ENCODE results near the gene ADRM1. TPM values are rescaled to one million over a fixed set of nuclear protein-coding genes. Genes with fewer than 3 reads are reported as not detected.

ADRM1 gene
- total and polyA plus RNA-seq, 5 donors from 2014 or later = 67.9 to 117 (median 101) TPM

DNA sequence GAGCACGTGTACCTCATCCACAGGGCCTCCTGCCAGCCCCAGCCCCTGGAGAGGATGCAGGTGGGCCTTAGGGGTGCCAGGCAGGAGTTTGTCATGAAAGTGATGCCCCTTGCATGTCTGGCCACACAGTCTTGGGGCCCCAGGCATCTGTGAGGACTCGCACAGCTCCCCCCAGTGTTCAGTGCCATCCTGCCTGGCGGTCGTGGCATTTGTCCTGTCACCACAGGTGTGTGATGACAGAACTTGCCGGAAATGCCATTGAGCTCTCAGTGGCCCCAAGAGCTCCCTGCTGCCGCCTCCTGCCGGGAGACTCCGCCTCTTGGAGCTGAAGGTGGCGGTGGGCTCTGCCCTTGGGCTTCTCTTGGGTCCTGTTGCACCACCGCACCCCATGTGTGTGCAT lies 30.6 kb upstream of the ADRM1 start:
- ATAC-seq (ENCODE audit: low read depth in 2 of 2) = no peak
- no peaks in the 10 kb centered on the region for H3K9me3 Mint-ChIP-seq
- Histone ChIP-seq H3K9me3 (ENCODE audit: control insufficient read depth in 2 of 2, low read length in 2 of 2) (no peaks in the 10 kb centered on the region), H3K27me3 (ENCODE audit: control insufficient read depth, insufficient read depth, low read length) (no peaks in the 10 kb centered on the region), H3K36me3 (ENCODE audit: control insufficient read depth, insufficient read depth, low read length) (peaks cover 49% of the 10 kb centered on the region), H3K27ac (ENCODE audit: insufficient read depth, low read length, poor library complexity, severe bottlenecking) (no peak overlapping the region), H3K4me3 (ENCODE audit: low read depth, low read length) (no peak overlapping the region), H3K4me1 (ENCODE audit: control insufficient read depth, insufficient read depth, low read length, poor library complexity, severe bottlenecking) (no peaks in the 10 kb centered on the region)
- no peak overlapping the region for H3K4me3 Mint-ChIP-seq
- no peak overlapping the region for H3K27ac Mint-ChIP-seq
- peaks cover 0 to 2% (median 0%) of the 10 kb centered on the region in 4 donors for H3K4me1 Mint-ChIP-seq
- no peaks in the 10 kb centered on the region for H3K27me3 Mint-ChIP-seq
- DNase-seq = no peak
- H3K36me3 Mint-ChIP-seq = peaks cover 24% of the 10 kb centered on the region

DNA sequence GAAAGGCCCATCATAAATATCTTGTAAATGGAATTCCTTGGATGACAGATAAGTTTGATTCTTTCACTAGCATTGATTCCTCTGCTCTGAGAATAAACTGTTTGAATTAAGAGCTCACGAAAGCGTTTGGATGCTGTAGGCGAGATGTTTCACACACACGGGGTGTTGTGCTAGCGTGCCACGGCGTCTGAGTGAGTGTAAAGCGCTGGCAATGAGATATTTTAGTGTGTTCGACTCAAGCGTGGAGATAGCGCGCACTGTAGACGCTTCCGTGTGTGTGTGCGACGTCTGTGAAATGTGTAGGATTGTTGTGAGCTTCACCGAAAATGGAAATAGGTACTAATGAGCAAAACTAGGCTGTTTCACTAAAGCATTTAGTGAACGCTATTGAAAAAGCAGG lies 29.4 kb upstream of the ADRM1 start:
- Mint-ChIP-seq H3K4me3 (no peak overlapping the region), H3K27ac (peak overlapping the region in 1 of 3 donors; percentile 35), H3K4me1 (peaks cover 0 to 4% (median 0%) of the 10 kb centered on the region in 4 donors), H3K9me3 (no peaks in the 10 kb centered on the region), H3K27me3 (no peaks in the 10 kb centered on the region), H3K36me3 (peaks cover 31% of the 10 kb centered on the region)
- Histone ChIP-seq H3K27me3 (ENCODE audit: control insufficient read depth, insufficient read depth, low read length) (no peaks in the 10 kb centered on the region), H3K4me1 (ENCODE audit: control insufficient read depth, insufficient read depth, low read length, poor library complexity, severe bottlenecking) (no peaks in the 10 kb centered on the region), H3K36me3 (ENCODE audit: control insufficient read depth, insufficient read depth, low read length) (peaks cover 53% of the 10 kb centered on the region), H3K27ac (ENCODE audit: insufficient read depth, low read length, poor library complexity, severe bottlenecking) (no peak overlapping the region), H3K9me3 (ENCODE audit: control insufficient read depth in 2 of 2, low read length in 2 of 2) (no peaks in the 10 kb centered on the region), H3K4me3 (ENCODE audit: low read depth, low read length) (no peak overlapping the region)
- DNase-seq (no peak), ATAC-seq (ENCODE audit: low read depth in 2 of 2) (no peak)

DNA sequence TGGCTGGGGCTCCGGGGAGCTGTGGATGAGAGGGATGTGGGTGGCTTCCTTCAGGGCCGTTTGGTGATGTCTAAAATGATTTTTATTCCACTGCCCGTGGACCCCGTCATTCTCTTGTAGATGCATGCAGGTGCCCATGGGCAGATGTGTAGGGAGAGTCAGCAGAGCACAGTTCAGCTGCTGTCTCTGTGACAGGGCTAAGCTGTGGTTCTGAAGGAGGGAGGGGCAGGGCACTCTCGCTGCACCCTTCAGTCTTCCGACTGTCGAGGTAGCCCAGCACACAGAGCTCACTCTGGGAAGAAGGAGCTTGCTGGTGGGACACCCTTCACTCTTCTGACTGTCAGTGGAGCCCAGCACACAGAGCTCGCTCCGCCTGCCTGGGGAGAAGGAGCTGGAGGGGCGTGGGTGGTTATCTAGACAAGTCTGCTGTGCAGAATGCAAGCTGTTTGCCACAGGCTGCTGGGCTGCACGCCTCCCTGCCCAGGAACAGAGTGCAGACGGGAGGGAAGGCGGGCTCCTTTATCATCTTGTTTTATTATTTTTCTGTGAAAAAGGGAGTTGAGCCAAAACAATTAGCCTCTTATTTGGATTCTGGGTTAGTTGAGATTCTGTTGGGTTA lies 28.4 kb upstream of the ADRM1 start:
- Mint-ChIP-seq H3K36me3 (peaks cover 35% of the 10 kb centered on the region), H3K27ac (peak overlapping the region in 1 of 3 donors; percentile 35), H3K4me3 (no peak overlapping the region), H3K9me3 (no peaks in the 10 kb centered on the region), H3K4me1 (peaks cover 0 to 4% (median 1%) of the 10 kb centered on the region in 4 donors), H3K27me3 (no peaks in the 10 kb centered on the region)
- peaks cover 61% of the 10 kb centered on the region for H3K36me3 ChIP-seq (ENCODE audit: control insufficient read depth, insufficient read depth, low read length)
- no peaks in the 10 kb centered on the region for H3K4me1 ChIP-seq (ENCODE audit: control insufficient read depth, insufficient read depth, low read length, poor library complexity, severe bottlenecking)
- no peaks in the 10 kb centered on the region for H3K27me3 ChIP-seq (ENCODE audit: control insufficient read depth, insufficient read depth, low read length)
- no peak overlapping the region for H3K4me3 ChIP-seq (ENCODE audit: low read depth, low read length)
- H3K9me3 ChIP-seq (ENCODE audit: control insufficient read depth in 2 of 2, low read length in 2 of 2) = no peaks in the 10 kb centered on the region
- DNase-seq = no peak
- H3K27ac ChIP-seq (ENCODE audit: insufficient read depth, low read length, poor library complexity, severe bottlenecking) = no peak overlapping the region
- ATAC-seq (ENCODE audit: low read depth in 2 of 2) = no peak

DNA sequence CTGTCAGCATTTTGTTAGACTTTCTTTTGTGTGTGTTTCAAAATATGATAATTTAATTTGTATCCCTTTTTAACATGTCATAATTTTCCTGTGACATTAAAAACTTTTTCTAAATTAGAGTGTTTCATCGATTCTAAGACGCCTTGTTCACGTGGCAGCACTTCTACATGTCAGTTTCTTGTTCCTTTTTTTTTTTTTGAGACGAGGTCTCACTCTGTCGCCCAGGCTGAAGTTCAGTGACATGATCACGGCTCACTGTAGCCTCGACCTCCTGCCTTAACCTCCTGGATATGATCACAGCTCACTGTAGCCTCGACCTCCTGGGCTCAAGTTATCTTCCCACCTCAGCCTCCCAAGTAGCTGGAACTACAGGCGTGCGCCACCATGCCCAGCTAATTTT lies 27.6 kb upstream of the ADRM1 start:
- H3K27me3 Mint-ChIP-seq = no peaks in the 10 kb centered on the region

DNA sequence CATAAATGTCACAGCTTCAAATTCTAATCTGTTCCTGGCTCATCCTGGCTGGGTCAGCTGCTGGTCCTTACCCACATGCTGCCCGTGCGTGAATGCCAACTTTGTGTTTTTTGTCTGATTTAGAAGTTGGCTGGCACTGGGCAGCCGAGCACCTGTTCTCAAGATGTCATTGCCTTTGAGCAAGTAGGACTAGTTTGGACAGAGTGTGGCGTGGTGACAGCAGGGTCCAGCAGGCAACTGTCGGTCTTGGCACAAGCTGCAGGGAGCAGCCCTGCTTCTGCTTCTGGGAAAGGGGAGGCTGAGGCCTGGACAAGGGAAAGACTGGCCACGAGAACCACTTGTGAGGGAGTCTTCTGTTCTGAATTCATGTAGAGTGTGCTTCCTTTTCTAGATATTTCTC lies 26.4 kb upstream of the ADRM1 start:
- Mint-ChIP-seq H3K4me3 (no peak overlapping the region), H3K27me3 (no peaks in the 10 kb centered on the region), H3K27ac (no peak overlapping the region), H3K4me1 (peaks cover 0 to 3% (median 1%) of the 10 kb centered on the region in 4 donors), H3K36me3 (peaks cover 38% of the 10 kb centered on the region), H3K9me3 (no peaks in the 10 kb centered on the region)
- H3K4me1 ChIP-seq (ENCODE audit: control insufficient read depth, insufficient read depth, low read length, poor library complexity, severe bottlenecking) = no peaks in the 10 kb centered on the region
- H3K9me3 ChIP-seq (ENCODE audit: control insufficient read depth in 2 of 2, low read length in 2 of 2) = no peaks in the 10 kb centered on the region
- peaks cover 75% of the 10 kb centered on the region for H3K36me3 ChIP-seq (ENCODE audit: control insufficient read depth, insufficient read depth, low read length)
- no peak for ATAC-seq (ENCODE audit: low read depth in 2 of 2)
- H3K4me3 ChIP-seq (ENCODE audit: low read depth, low read length) = no peak overlapping the region
- no peak overlapping the region for H3K27ac ChIP-seq (ENCODE audit: insufficient read depth, low read length, poor library complexity, severe bottlenecking)
- no peak for DNase-seq
- no peaks in the 10 kb centered on the region for H3K27me3 ChIP-seq (ENCODE audit: control insufficient read depth, insufficient read depth, low read length)

More for the DNA sequence above, 27.6 kb upstream of the ADRM1 start:
- Histone ChIP-seq H3K27me3 (ENCODE audit: control insufficient read depth, insufficient read depth, low read length) (no peaks in the 10 kb centered on the region), H3K36me3 (ENCODE audit: control insufficient read depth, insufficient read depth, low read length) (peaks cover 66% of the 10 kb centered on the region), H3K4me3 (ENCODE audit: low read depth, low read length) (no peak overlapping the region), H3K9me3 (ENCODE audit: control insufficient read depth in 2 of 2, low read length in 2 of 2) (no peaks in the 10 kb centered on the region), H3K27ac (ENCODE audit: insufficient read depth, low read length, poor library complexity, severe bottlenecking) (no peak overlapping the region), H3K4me1 (ENCODE audit: control insufficient read depth, insufficient read depth, low read length, poor library complexity, severe bottlenecking) (no peaks in the 10 kb centered on the region)
- Mint-ChIP-seq H3K27ac (peak overlapping the region in 1 of 3 donors; percentile 26), H3K36me3 (peaks cover 35% of the 10 kb centered on the region), H3K4me3 (no peak overlapping the region), H3K9me3 (no peaks in the 10 kb centered on the region), H3K4me1 (peaks cover 0 to 3% (median 1%) of the 10 kb centered on the region in 4 donors)
- DNase-seq (no peak), ATAC-seq (ENCODE audit: low read depth in 2 of 2) (no peak)

DNA sequence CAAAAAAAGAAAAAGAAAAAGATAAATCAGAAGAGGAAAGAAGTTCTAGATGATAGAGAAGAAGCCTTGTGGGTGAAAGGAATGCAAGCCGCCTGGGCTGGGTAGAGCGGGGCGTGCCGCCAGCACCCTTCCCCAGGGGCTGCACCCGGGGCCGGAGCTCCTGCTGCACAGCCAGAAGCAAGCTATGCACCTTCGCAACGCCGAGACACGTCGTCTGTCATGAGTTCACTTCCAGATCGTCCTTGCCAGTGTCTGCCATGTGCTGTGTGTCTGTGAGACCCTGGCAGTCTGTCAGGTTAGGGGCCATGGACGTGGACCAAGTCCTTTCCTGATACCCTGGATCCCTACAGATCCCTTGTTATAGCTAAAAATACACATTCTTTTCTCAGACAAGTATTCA lies 25.5 kb upstream of the ADRM1 start:
- Histone ChIP-seq H3K27ac (ENCODE audit: insufficient read depth, low read length, poor library complexity, severe bottlenecking) (no peak overlapping the region), H3K4me1 (ENCODE audit: control insufficient read depth, insufficient read depth, low read length, poor library complexity, severe bottlenecking) (no peaks in the 10 kb centered on the region), H3K4me3 (ENCODE audit: low read depth, low read length) (no peak overlapping the region), H3K27me3 (ENCODE audit: control insufficient read depth, insufficient read depth, low read length) (no peaks in the 10 kb centered on the region), H3K9me3 (ENCODE audit: control insufficient read depth in 2 of 2, low read length in 2 of 2) (no peaks in the 10 kb centered on the region), H3K36me3 (ENCODE audit: control insufficient read depth, insufficient read depth, low read length) (peaks cover 76% of the 10 kb centered on the region)
- Mint-ChIP-seq H3K9me3 (no peaks in the 10 kb centered on the region), H3K4me3 (no peak overlapping the region), H3K27me3 (no peaks in the 10 kb centered on the region), H3K27ac (no peak overlapping the region), H3K4me1 (peaks cover 0 to 3% (median 1%) of the 10 kb centered on the region in 4 donors), H3K36me3 (peaks cover 44% of the 10 kb centered on the region)
- ATAC-seq (ENCODE audit: low read depth in 2 of 2) (no peak), DNase-seq (no peak)

DNA sequence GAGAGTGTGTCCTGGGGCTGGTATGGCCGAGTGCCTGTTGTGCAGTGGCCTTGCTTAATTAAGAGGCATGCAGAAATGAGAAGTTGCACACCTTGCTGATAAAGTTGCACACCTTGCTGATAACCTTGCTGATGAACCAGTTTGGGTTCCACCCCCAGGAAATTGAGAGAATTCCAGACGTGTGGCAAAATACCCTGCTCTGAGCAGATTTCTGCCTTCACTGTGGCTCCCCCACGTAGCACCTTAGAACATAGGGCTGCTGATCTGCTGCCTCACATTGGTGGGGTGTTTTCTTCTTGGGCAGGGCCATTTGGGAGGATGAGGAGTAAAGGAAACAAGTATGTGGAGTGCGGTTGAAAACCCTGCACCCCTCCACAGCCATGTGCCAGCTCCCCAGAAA lies 22.5 kb upstream of the ADRM1 start:
- peaks cover 72% of the 10 kb centered on the region for H3K36me3 ChIP-seq (ENCODE audit: control insufficient read depth, insufficient read depth, low read length)
- no peak overlapping the region for H3K4me3 Mint-ChIP-seq
- DNase-seq = no peak

More for the DNA sequence above, 22.5 kb upstream of the ADRM1 start:
- no peak for ATAC-seq (ENCODE audit: low read depth in 2 of 2)
- Mint-ChIP-seq H3K36me3 (peaks cover 32% of the 10 kb centered on the region), H3K27ac (no peak overlapping the region), H3K4me1 (peaks cover 0 to 3% (median 1%) of the 10 kb centered on the region in 4 donors), H3K9me3 (no peaks in the 10 kb centered on the region), H3K27me3 (no peaks in the 10 kb centered on the region)
- Histone ChIP-seq H3K9me3 (ENCODE audit: control insufficient read depth in 2 of 2, low read length in 2 of 2) (no peaks in the 10 kb centered on the region), H3K27me3 (ENCODE audit: control insufficient read depth, insufficient read depth, low read length) (no peaks in the 10 kb centered on the region), H3K27ac (ENCODE audit: insufficient read depth, low read length, poor library complexity, severe bottlenecking) (no peak overlapping the region), H3K4me3 (ENCODE audit: low read depth, low read length) (no peak overlapping the region), H3K4me1 (ENCODE audit: control insufficient read depth, insufficient read depth, low read length, poor library complexity, severe bottlenecking) (no peaks in the 10 kb centered on the region)

All from CD4-positive, CD25-positive, alpha-beta regulatory T cell (primary cell).